Measurements from ENCODE around the gene APPBP2. TPM values are rescaled to one million over a fixed set of nuclear protein-coding genes. Genes with fewer than 3 reads are reported as not detected.

Gene APPBP2
- total and polyA plus RNA-seq, 2 donors from 2014 or later, result 10.9 to 44.4 TPM

GRCh38 chr17:60403962-60404361 is 122.1 kb downstream of the APPBP2 start:
- Histone ChIP-seq H3K27ac (ENCODE audit: low read depth in 2 of 2, low read length in 2 of 2) (no peak overlapping the region), H3K36me3 (ENCODE audit: control insufficient read depth in 2 of 3, insufficient read depth in 3 of 3, low read length in 3 of 3) (no peaks in the 10 kb centered on the region), H3K9me3 (ENCODE audit: control insufficient read depth in 2 of 3, insufficient read depth in 1 of 3, low read length in 3 of 3) (no peaks in the 10 kb centered on the region), H3K4me1 (ENCODE audit: control insufficient read depth in 2 of 3, insufficient read depth in 2 of 3, low read depth in 1 of 3, low read length in 3 of 3) (no peaks in the 10 kb centered on the region), H3K9ac (ENCODE audit: low read length in 3 of 3) (no peak overlapping the region), H3K27me3 (ENCODE audit: control insufficient read depth, insufficient read depth, low read length) (no peaks in the 10 kb centered on the region), H3K4me3 (ENCODE audit: low read length in 3 of 3) (no peak overlapping the region)
- intact Hi-C loops (cut with DNase I), result no loop called here
- FAIRE-seq, result no peak
- DNase-seq, result no peak
- no peak for TF ChIP-seq CTCF (IDR thresholded peaks at IDR 0.05; ENCODE audit: borderline replicate concordance, extremely low read depth, insufficient read depth)

- Histone ChIP-seq H3K4me3 (ENCODE audit: low read length in 3 of 3) (no peak overlapping the region), H3K9me3 (ENCODE audit: control insufficient read depth in 2 of 3, insufficient read depth in 1 of 3, low read length in 3 of 3) (no peaks in the 10 kb centered on the region), H3K36me3 (ENCODE audit: control insufficient read depth in 2 of 3, insufficient read depth in 3 of 3, low read length in 3 of 3) (no peaks in the 10 kb centered on the region), H3K9ac (ENCODE audit: low read length in 3 of 3) (no peak overlapping the region), H3K27me3 (ENCODE audit: control insufficient read depth, insufficient read depth, low read length) (no peaks in the 10 kb centered on the region), H3K27ac (ENCODE audit: low read depth in 2 of 2, low read length in 2 of 2) (no peak overlapping the region), H3K4me1 (ENCODE audit: control insufficient read depth in 2 of 3, insufficient read depth in 2 of 3, low read depth in 1 of 3, low read length in 3 of 3) (no peaks in the 10 kb centered on the region)
- intact Hi-C loops (cut with DNase I), result no loop called here
- DNase-seq (no peak), FAIRE-seq (no peak)
- TF ChIP-seq CTCF (IDR thresholded peaks at IDR 0.05; ENCODE audit: borderline replicate concordance, extremely low read depth, insufficient read depth), result no peak
Measured at GRCh38 chr17:60403523-60403810, 122.6 kb downstream of the APPBP2 start.

- H3K27ac ChIP-seq (ENCODE audit: low read depth in 2 of 2, low read length in 2 of 2), result no peak overlapping the region
- H3K4me3 ChIP-seq (ENCODE audit: low read length in 3 of 3), result no peak overlapping the region
- no peak overlapping the region for H3K9ac ChIP-seq (ENCODE audit: low read length in 3 of 3)
- H3K36me3 ChIP-seq (ENCODE audit: control insufficient read depth in 2 of 3, insufficient read depth in 3 of 3, low read length in 3 of 3), result no peaks in the 10 kb centered on the region
- intact Hi-C loops (cut with DNase I), result no loop called here
- H3K9me3 ChIP-seq (ENCODE audit: control insufficient read depth in 2 of 3, insufficient read depth in 1 of 3, low read length in 3 of 3), result no peaks in the 10 kb centered on the region
- no peaks in the 10 kb centered on the region for H3K27me3 ChIP-seq (ENCODE audit: control insufficient read depth, insufficient read depth, low read length)
- no peak for FAIRE-seq
- no peak for TF ChIP-seq CTCF (IDR thresholded peaks at IDR 0.05; ENCODE audit: borderline replicate concordance, extremely low read depth, insufficient read depth)
- no peak for DNase-seq
- no peaks in the 10 kb centered on the region for H3K4me1 ChIP-seq (ENCODE audit: control insufficient read depth in 2 of 3, insufficient read depth in 2 of 3, low read depth in 1 of 3, low read length in 3 of 3)
Measured at GRCh38 chr17:60401819-60402218, 124.2 kb downstream of the APPBP2 start.

- peak in 1 of 5 donors; percentile 48 for DNase-seq
- Histone ChIP-seq H3K4me3 (ENCODE audit: low read length in 3 of 3) (no peak overlapping the region), H3K9me3 (ENCODE audit: control insufficient read depth in 2 of 3, insufficient read depth in 1 of 3, low read length in 3 of 3) (no peaks in the 10 kb centered on the region), H3K27ac (ENCODE audit: low read depth in 2 of 2, low read length in 2 of 2) (no peak overlapping the region), H3K36me3 (ENCODE audit: control insufficient read depth in 2 of 3, insufficient read depth in 3 of 3, low read length in 3 of 3) (no peaks in the 10 kb centered on the region), H3K27me3 (ENCODE audit: control insufficient read depth, insufficient read depth, low read length) (no peaks in the 10 kb centered on the region), H3K4me1 (ENCODE audit: control insufficient read depth in 2 of 3, insufficient read depth in 2 of 3, low read depth in 1 of 3, low read length in 3 of 3) (peaks cover 0 to 2% (median under 1%) of the 10 kb centered on the region in 3 donors), H3K9ac (ENCODE audit: low read length in 3 of 3) (no peak overlapping the region)
- no peak for TF ChIP-seq CTCF (IDR thresholded peaks at IDR 0.05; ENCODE audit: borderline replicate concordance, extremely low read depth, insufficient read depth)
- intact Hi-C loops (cut with DNase I), result no loop called here
- no peak for FAIRE-seq
Measured at GRCh38 chr17:60398227-60398959, 127.6 kb downstream of the APPBP2 start.
